ENCODE results near the gene FKBP7.

- TF ChIP-seq CTCF (IDR thresholded peaks at IDR 0.05) = no peak
- TF ChIP-seq POLR2AphosphoS5 (IDR thresholded peaks at IDR 0.05) = no peak
- TF ChIP-seq POLR2A (IDR thresholded peaks at IDR 0.05; ENCODE audit: low read depth) = no peak
Measured at GRCh38 chr2:178455947-178456346, 22.5 kb downstream of the FKBP7 start.
